RWPE1 (cell line): ENCODE data around the gene LRRN3.

ENCODE experiments used
- CTCF ChIA-PET: fragments of 350-600 bp; sonication (Branson Sonifier 250); formaldehyde crosslinking; extraction: SDS; loops from one replicate; lab custom pipeline; 2021; lab: Yijun Ruan, JAX
- POLR2A ChIA-PET: fragments of 400-600 bp; formaldehyde crosslinking; extraction: SDS; loops from one replicate; lab custom pipeline; 2020; ENCODE audit warnings: antibody characterized with exemption; ENCODE audit not compliant: low non-redundant PET; lab: Yijun Ruan, JAX
- DNase-seq: peaks from one replicate; pipeline ENCODE4 v3.0.0; 2012; ENCODE audit warnings: low spot score
- H3K27ac ChIP-seq: fragments of 450-650 bp; 2 replicates; pipeline ENCODE4 v1.5.1; 2017
- CTCF ChIP-seq: fragments of 450-650 bp; conservative IDR thresholded peaks from 2 replicates; pipeline ENCODE4 v1.5.1; 2017; ENCODE audit warnings: low read depth, mild to moderate bottlenecking

LRRN3 gene

GRCh38 chr7:111173528-111173927 lies 82.6 kb downstream of the LRRN3 start:
- ChIA-PET POLR2A (no interaction called here), CTCF (no interaction called here)
- no peak overlapping the region for H3K27ac ChIP-seq
- no peak for TF ChIP-seq CTCF
- DNase-seq: no peak

- POLR2A ChIA-PET: no interaction called here
Observed at GRCh38 chr7:111173990-111174389, 83.1 kb downstream of the LRRN3 start.

GRCh38 chr7:111174510-111174909 lies 83.6 kb downstream of the LRRN3 start:
- H3K27ac ChIP-seq: no peak overlapping the region
- no peak for TF ChIP-seq CTCF
- DNase-seq: no peak
- POLR2A ChIA-PET: no interaction called here
- CTCF ChIA-PET: no interaction called here

More at GRCh38 chr7:111173990-111174389, 83.1 kb downstream of the LRRN3 start:
- no peak for TF ChIP-seq CTCF
- no peak for DNase-seq
- no peak overlapping the region for H3K27ac ChIP-seq
- CTCF ChIA-PET: no interaction called here
